GM12865 (cell line): ENCODE measurements around the gene PPFIA1.
"Not testable (repeated sequence)": the region's sequence is repeated elsewhere in the genome, so short reads cannot be mapped to it uniquely, and the experiment has no call there.

Experiments
- DNase-seq: peaks from one replicate; pipeline ENCODE4 v3.0.0; 2010; ENCODE audit warnings: low read depth
- H3K4me3 ChIP-seq: 2 replicates; pipeline ENCODE4 v1.5.1; 2011; ENCODE audit warnings: mild to moderate bottlenecking, low read depth, low read length, control low read depth
- TF ChIP-seq, protein P1 (sequence below): IDR thresholded peaks from 2 replicates; pipeline ENCODE4 v1.5.1; 2011; ENCODE audit warnings: low read length, control low read depth, low read depth, inconsistent platforms; ENCODE audit not compliant: insufficient read depth; ENCODE audit errors: missing control alignments

Gene PPFIA1

DNA sequence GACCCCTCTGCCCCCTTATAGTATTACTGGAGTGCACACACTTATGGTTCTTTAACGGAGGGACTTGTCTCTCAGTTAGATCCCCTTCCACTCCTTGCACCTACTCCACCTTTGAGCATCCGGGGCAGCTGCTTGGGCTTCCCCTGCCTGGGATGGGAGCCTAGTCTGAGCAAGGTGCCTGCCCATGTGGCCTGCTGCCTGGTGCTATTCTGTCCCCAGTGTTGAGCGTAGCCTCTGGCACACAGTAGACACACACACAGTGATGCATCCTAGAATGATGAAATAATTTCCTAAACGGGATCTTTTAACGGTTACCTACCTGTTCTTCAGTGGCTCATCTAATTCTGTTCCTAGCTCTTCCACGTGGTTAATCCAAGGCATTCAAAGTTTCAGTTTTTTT lies 22.4 kb downstream of the PPFIA1 start:
- no peak overlapping the region for H3K4me3 ChIP-seq
- no peak for DNase-seq
- TF ChIP-seq, protein P1, sequence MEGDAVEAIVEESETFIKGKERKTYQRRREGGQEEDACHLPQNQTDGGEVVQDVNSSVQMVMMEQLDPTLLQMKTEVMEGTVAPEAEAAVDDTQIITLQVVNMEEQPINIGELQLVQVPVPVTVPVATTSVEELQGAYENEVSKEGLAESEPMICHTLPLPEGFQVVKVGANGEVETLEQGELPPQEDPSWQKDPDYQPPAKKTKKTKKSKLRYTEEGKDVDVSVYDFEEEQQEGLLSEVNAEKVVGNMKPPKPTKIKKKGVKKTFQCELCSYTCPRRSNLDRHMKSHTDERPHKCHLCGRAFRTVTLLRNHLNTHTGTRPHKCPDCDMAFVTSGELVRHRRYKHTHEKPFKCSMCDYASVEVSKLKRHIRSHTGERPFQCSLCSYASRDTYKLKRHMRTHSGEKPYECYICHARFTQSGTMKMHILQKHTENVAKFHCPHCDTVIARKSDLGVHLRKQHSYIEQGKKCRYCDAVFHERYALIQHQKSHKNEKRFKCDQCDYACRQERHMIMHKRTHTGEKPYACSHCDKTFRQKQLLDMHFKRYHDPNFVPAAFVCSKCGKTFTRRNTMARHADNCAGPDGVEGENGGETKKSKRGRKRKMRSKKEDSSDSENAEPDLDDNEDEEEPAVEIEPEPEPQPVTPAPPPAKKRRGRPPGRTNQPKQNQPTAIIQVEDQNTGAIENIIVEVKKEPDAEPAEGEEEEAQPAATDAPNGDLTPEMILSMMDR: no peak

DNA sequence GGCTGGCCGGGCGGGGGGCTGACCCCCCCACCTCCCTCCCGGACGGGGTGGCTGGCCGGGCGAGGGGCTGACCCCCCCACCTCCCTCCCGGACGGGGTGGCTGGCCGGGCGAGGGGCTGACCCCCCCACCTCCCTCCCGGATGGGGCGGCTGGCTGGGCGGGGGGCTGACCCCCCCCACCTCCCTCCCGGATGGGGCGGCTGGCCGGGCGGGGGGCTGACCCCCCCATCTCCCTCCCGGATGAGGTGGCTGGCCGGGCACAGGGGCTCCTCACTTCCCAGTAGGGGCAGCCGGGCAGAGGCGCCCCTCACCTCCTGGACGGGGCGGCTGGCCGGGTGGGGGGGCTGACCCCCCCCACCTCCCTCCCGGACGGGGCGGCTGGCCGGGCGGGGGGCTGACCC lies 24.7 kb downstream of the PPFIA1 start:
- not testable (repeated sequence) for H3K4me3 ChIP-seq, DNase-seq

DNA sequence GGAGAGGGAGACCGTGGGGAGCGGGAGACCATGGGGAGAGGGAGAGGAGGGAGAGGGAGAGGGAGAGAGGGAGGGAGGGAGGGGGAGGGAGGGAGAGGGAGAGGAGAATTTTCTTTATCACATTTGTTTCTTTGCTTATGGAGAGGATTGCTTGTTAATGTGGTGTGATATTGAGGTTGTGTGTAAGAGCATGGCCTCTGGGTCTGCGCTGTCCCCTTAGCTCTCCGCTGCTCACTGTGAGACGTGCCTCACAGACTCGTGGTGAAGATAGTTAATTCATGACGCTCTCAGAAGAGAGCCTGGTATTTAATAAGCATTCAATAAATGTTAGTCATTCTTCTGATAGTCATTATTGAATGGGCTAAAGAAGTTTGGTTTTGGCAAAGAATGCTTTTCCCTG lies 26.2 kb downstream of the PPFIA1 start:
- no peak for DNase-seq
- H3K4me3 ChIP-seq: no peak overlapping the region
- TF ChIP-seq, protein P1: no peak

DNA sequence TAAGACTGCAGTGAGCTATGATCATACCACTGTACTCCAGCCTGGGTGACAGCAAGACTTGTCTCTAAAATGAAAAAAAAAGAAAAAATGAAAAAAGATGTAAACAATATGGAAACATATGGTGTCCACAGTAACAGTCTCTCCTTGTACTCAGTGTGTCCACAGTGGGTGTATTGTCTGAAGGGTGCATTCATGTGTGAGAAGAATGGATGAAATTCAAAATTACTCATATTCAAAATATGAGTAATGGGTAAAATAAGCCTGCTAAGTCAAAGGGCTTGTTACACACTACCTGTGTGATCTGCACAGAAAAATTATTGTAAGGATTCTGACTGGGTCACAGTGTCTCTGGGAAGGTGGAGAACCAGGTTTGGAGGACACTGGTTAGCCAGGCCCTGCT lies 26.9 kb downstream of the PPFIA1 start:
- H3K4me3 ChIP-seq: no peak overlapping the region
- TF ChIP-seq, protein P1: no peak
- DNase-seq: no peak

DNA sequence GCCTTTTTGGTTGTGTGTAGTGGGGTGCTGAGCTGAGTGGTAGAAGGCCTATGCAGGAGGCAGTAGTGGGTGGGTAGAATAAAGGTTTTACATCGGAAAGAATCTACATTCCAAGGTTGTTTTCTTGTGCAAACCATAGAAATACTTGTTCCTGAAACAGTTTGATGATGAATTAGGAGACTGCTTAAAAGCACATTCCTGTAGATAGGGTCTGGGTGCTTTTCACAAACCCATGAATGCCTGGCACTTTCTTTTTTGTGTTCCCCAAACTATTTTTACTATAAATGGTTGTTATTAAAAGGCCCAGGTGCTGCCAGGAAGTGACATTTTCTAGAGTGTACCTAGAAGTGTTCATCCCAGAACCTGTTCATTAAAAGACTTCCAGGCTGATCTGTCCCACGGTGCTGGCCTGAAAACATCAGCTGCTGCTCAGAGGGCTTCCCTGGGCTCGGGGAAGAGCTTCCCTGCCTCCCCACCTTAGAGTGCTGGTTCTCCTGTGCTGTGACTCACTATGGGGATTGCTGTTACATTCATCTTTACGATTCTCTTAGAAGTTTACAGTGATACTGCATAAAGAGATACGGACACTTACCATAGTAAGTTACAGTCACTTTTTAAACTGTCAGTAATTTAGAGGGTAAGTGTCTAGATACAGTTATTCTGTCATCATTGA lies 27.9 kb downstream of the PPFIA1 start:
- DNase-seq: no peak
- no peak overlapping the region for H3K4me3 ChIP-seq
- TF ChIP-seq, protein P1: no peak

DNA sequence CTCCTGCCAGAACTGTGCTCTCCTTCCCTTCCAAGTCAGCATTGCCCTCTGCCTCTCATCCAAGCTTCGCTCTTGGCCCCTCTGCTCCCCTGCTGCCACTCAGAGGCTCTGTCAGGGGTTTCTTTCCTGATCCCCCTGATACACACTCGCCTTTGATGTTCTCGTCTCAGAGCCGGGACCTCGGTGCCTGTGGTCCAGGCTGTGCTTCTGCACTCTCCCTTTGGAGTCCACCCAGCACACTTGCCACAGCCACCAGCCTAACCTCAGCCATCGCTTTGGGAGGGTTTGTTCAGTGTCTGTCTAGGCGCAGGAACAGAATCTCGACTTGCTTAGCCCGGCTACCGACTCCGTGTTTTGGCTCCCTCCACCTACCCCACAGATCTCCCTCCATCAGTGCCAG lies 29.1 kb downstream of the PPFIA1 start:
- TF ChIP-seq, protein P1: no peak
- H3K4me3 ChIP-seq: no peak overlapping the region
- no peak for DNase-seq

DNA sequence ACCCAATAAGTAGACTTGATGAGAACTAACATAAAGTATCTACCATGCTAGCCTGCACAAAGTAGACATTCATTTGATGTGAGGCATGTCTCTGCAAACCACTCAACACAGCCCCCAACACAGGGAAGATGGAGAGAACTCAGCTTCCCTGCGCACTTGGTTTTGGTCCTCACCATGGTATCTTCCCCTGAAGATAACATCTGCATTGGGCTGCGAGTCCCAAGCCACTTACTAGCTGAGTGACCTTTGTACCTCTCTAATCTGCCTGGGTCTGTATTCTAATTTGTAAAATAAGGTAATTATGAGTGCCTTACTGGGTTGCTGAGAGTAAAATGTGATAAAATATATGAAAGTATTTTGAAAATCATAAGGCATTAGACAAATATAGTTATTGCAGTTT lies 30.7 kb downstream of the PPFIA1 start:
- TF ChIP-seq, protein P1: no peak
- DNase-seq: no peak
- H3K4me3 ChIP-seq: no peak overlapping the region
